Measurements from ENCODE around the gene IGFL3. TPM values are rescaled to one million over a fixed set of nuclear protein-coding genes. Genes with fewer than 3 reads are reported as not detected.
A peak's percentile ranks its signal among the peaks of the same experiment; 100 is the strongest.

Gene IGFL3
- total RNA-seq, 1 donor from 2014 or later, result not detected

DNA sequence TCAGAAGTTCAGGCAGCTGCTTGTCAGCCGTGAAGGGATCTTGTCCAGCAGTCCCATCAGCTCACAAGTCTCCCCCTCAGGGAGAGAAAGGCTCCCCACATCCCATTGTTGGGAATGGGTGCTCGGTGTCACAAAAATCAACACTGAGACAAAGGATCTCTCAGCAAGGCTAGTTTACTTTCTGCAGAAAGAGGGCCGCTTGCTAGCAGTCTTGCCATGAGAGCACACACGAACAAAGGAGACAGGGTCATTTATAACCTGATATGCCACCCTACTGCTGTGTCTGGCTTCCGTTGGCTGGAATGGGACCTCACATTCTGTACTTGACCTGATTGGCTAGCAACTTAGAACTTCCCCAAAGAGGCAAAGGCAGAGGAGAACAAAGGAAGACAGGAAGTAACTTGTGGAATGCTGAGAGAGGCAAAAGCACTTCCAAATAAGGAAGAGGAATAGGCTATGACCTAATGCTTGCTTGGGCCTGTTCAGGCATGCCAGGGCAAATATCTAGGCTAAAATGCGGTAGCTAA lies 8.7 kb upstream of the IGFL3 start:
- peak overlapping the region; percentile 94 for H3K27ac Mint-ChIP-seq
- H3K4me1 Mint-ChIP-seq, result peaks cover 22% of the 10 kb centered on the region
- no peaks in the 10 kb centered on the region for H3K27me3 Mint-ChIP-seq (ENCODE audit: low read depth)
- DNase-seq (ENCODE audit: low spot score in 2 of 2, unreplicated experiment in 2 of 2), result no peak
- H3K4me3 Mint-ChIP-seq, result no peak overlapping the region
- TF ChIP-seq, protein P1, sequence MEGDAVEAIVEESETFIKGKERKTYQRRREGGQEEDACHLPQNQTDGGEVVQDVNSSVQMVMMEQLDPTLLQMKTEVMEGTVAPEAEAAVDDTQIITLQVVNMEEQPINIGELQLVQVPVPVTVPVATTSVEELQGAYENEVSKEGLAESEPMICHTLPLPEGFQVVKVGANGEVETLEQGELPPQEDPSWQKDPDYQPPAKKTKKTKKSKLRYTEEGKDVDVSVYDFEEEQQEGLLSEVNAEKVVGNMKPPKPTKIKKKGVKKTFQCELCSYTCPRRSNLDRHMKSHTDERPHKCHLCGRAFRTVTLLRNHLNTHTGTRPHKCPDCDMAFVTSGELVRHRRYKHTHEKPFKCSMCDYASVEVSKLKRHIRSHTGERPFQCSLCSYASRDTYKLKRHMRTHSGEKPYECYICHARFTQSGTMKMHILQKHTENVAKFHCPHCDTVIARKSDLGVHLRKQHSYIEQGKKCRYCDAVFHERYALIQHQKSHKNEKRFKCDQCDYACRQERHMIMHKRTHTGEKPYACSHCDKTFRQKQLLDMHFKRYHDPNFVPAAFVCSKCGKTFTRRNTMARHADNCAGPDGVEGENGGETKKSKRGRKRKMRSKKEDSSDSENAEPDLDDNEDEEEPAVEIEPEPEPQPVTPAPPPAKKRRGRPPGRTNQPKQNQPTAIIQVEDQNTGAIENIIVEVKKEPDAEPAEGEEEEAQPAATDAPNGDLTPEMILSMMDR (IDR thresholded peaks at IDR 0.05; ENCODE audit: unreplicated experiment), result no peak
- H3K36me3 Mint-ChIP-seq, result peaks cover 16% of the 10 kb centered on the region
- peaks cover 39% of the 10 kb centered on the region for H3K9me3 Mint-ChIP-seq

DNA sequence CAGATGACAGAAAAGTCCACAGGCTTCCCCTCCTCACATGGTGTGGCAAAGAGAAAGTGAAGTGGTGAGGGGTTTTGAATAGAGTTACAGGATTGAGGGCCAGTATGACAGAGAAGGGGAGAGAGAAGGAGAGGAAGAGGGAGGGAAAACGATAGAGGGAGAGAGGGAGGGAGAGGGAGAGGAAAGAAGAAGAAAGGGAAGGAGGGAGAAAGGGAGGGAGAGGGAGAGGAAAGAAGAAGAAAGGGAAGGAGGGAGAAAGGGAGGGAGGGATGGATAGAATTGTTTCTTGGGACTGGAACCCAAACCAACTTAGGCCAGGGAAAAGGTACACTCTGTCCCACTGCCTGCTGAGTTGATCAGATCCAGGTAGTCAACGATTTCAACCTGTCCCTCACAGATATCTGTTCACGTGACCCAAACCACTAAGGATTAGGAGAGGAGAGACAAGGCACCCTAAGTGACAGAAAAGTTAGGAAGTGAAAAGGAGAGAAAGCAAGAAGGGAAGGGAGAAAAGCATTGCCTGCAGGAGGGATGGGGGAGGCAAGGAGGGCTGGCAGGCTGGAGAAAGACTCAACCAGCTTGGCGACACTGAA lies 8.1 kb upstream of the IGFL3 start:
- Mint-ChIP-seq H3K36me3 (peaks cover 16% of the 10 kb centered on the region), H3K9me3 (peaks cover 39% of the 10 kb centered on the region), H3K27me3 (ENCODE audit: low read depth) (no peaks in the 10 kb centered on the region), H3K4me1 (peaks cover 22% of the 10 kb centered on the region), H3K4me3 (peak overlapping the region; percentile 27), H3K27ac (peak overlapping the region; percentile 94)
- TF ChIP-seq, protein P1 (IDR thresholded peaks at IDR 0.05; ENCODE audit: unreplicated experiment), result no peak
- DNase-seq (ENCODE audit: low spot score in 2 of 2, unreplicated experiment in 2 of 2), result no peak

DNA sequence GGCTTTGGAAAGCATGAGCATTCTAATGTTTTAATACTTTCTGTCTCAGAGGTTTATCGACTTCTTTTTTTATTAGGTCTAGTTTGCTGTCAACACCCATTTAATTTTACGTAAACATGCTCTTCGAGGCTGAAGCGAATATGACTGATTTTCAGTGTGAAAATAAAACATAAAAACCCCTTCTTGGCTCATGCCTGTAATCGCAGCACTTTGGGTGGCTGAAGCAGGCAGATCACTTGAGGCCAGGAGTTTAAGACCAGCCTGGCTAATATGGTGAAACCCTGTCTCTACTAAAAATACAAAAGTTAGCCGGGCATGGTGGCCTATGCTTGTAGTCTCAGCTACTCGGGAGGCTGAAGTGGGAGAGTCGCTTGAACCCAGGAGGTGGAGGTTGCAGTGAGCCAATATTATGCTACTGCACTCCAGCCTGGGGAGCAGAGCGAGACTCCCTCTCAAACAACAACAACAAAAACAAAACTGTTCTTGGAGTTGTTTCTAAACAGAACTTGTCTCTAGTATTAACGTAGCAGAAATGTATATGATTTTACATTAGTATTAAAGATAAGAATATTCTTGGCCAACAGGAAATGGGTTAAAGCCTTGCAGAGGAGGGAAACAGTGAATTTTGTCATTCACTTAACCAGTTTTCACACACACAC lies 7.1 kb upstream of the IGFL3 start:
- Mint-ChIP-seq H3K9me3 (peaks cover 36% of the 10 kb centered on the region), H3K27ac (peak overlapping the region; percentile 94), H3K4me1 (peaks cover 22% of the 10 kb centered on the region), H3K36me3 (peaks cover 16% of the 10 kb centered on the region), H3K27me3 (ENCODE audit: low read depth) (no peaks in the 10 kb centered on the region), H3K4me3 (no peak overlapping the region)
- TF ChIP-seq, protein P1 (IDR thresholded peaks at IDR 0.05; ENCODE audit: unreplicated experiment), result no peak
- DNase-seq (ENCODE audit: low spot score in 2 of 2, unreplicated experiment in 2 of 2), result no peak

GRCh38 chr19:46126086-46126580 lies 1.6 kb upstream of the IGFL3 start:
- no peak overlapping the region for H3K4me3 Mint-ChIP-seq
- DNase-seq (ENCODE audit: low spot score in 2 of 2, unreplicated experiment in 2 of 2), result no peak
- no peaks in the 10 kb centered on the region for H3K27me3 Mint-ChIP-seq (ENCODE audit: low read depth)
- H3K9me3 Mint-ChIP-seq, result peaks cover 14% of the 10 kb centered on the region
- peaks cover 2% of the 10 kb centered on the region for H3K36me3 Mint-ChIP-seq
- TF ChIP-seq, protein P1 (IDR thresholded peaks at IDR 0.05; ENCODE audit: unreplicated experiment), result no peak
- peaks cover 8% of the 10 kb centered on the region for H3K4me1 Mint-ChIP-seq
- no peak overlapping the region for H3K27ac Mint-ChIP-seq

DNA sequence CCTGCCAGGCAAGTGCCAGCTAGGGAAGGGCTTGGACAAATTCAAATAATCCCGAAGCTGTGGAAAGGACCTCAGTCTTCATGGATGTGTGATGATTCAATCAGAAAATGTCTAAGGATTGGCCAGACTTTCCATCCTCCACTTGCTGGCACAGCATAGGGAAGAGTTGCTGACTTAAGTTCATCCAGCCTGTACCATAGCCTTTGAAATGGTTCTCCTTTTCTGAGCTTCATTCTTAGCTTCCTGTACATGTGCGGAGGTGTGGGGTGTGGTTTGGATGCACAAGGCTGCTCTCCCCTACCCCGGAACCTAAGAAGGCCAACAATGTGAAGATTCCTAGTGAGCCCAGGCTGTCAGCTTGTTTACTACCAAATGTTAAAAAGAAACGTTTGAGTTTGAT lies 959 bp upstream of the IGFL3 start:
- TF ChIP-seq, protein P1 (IDR thresholded peaks at IDR 0.05; ENCODE audit: unreplicated experiment), result no peak
- Mint-ChIP-seq H3K27ac (no peak overlapping the region), H3K36me3 (no peaks in the 10 kb centered on the region), H3K27me3 (ENCODE audit: low read depth) (no peaks in the 10 kb centered on the region), H3K4me1 (peaks cover 8% of the 10 kb centered on the region), H3K9me3 (peaks cover 10% of the 10 kb centered on the region), H3K4me3 (no peak overlapping the region)
- no peak for DNase-seq (ENCODE audit: low spot score in 2 of 2, unreplicated experiment in 2 of 2)
